GM12874 (cell line): ENCODE measurements around the gene KEL.

Source experiments
- TF ChIP-seq, protein P1 (sequence below): IDR thresholded peaks from 2 replicates; pipeline ENCODE4 v1.5.1; 2011; ENCODE audit warnings: low read depth, mild to moderate bottlenecking, control low read depth, low read length, moderate library complexity; ENCODE audit not compliant: insufficient read depth

Gene KEL

DNA sequence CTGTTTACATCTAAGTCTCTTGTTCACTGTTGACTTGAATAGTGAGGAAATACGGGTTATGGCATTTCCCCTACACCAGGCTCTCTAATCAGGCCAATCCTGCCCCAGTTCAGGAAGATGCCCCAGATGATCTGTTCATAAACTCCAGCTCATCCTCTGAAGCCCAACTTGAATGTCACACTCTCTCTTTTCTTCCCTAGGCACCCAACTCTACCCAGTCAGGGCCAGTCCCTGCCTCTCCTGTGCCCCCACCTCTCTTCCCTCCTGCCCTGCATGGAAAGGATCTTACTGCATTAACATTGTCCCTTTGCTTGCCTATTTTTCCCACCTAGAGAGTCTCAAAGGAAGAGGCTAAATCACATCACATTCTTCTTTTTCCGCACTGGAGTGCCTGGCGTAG is 66.0 kb downstream of the KEL start:
- TF ChIP-seq, protein P1, sequence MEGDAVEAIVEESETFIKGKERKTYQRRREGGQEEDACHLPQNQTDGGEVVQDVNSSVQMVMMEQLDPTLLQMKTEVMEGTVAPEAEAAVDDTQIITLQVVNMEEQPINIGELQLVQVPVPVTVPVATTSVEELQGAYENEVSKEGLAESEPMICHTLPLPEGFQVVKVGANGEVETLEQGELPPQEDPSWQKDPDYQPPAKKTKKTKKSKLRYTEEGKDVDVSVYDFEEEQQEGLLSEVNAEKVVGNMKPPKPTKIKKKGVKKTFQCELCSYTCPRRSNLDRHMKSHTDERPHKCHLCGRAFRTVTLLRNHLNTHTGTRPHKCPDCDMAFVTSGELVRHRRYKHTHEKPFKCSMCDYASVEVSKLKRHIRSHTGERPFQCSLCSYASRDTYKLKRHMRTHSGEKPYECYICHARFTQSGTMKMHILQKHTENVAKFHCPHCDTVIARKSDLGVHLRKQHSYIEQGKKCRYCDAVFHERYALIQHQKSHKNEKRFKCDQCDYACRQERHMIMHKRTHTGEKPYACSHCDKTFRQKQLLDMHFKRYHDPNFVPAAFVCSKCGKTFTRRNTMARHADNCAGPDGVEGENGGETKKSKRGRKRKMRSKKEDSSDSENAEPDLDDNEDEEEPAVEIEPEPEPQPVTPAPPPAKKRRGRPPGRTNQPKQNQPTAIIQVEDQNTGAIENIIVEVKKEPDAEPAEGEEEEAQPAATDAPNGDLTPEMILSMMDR, result no peak

DNA sequence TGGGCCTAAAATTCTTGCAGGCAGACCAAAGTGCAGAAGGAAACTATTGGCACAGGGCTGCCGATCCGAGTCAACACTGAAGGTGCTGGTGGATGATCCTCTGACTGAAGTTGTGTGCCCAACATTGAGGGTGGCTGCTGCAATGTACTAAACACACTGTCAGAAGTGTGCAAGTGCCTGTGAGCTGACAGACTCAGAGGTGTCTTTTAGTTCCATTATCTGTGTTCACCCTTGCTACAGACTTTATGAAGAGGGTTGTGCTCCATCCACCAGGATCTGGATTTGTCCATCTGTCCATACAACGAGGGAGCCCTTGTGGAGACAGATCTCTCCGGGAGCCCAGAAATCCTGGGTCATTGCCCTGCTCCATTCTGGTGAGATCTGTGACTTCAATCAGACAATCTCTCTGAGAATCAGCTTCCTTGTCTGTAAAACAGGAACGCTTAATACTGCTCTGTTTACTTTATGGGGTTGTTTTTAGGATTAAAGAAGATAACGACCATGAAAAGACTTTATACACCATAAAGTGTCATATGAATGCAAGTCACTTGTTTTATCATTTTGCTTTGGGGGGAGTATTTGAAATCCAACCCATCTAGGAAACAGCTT is 67.1 kb downstream of the KEL start:
- TF ChIP-seq, protein P1, result no peak

DNA sequence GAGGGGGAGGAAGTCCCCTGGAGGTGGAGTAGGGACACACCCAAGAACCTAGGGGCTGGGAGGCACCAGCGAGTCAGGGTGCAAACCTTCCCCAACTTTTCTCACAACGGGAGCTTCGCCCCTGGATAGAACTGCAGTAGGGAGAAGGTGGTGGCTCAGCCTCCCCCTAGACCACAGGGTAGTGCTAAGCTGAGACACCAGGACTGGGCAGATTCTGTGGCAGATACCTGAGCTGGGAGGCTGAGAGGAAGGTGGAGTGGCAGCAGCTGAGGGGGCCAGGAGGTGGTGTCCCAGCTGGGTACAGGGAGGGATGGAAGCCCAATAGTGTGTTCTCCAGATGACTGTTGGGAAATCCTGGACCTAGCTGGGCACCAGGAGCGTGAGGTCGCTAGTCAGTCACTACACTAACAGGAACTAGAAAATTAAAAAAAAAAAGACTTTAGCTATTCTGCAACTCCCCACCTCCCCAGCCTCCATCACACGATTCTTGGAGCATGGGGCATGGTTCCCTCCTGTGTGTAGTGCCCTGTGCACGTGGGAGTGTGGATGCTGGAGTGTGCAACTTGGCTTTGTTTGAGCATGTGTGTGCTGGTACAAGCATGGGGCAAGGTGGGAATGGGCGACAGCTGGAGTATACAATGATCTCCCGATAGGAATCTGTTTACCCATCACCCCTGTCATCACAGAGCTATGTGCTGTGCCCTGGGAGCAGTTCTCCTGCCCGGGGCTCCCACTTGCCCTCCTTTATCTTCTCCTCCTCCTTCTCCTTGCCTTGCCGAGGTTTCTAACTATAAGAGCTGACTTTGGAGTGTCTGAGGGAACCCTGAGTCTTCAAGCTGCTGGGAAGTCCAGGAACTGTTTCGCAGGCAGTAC is 67.8 kb downstream of the KEL start:
- TF ChIP-seq, protein P1, result no peak

DNA sequence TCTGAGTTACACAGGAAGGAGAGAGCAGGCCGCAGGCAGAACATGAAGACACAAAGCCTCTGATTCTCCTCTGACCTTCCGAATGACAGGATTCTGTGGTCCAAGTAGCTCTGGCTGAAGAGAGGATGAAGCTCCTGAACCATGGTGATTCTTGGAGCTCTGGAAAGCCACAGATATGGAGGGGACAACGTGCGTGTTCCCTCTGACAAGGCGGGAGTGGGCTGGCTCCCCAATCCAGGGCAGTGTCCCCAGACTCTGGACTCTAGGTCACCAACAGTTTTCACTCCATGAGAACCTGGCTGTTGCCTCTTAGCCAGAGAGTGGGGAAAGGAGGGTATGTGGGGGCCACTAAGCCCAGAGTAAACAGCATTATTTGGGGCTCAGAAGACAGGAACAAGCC is 69.2 kb downstream of the KEL start:
- TF ChIP-seq, protein P1, result no peak

DNA sequence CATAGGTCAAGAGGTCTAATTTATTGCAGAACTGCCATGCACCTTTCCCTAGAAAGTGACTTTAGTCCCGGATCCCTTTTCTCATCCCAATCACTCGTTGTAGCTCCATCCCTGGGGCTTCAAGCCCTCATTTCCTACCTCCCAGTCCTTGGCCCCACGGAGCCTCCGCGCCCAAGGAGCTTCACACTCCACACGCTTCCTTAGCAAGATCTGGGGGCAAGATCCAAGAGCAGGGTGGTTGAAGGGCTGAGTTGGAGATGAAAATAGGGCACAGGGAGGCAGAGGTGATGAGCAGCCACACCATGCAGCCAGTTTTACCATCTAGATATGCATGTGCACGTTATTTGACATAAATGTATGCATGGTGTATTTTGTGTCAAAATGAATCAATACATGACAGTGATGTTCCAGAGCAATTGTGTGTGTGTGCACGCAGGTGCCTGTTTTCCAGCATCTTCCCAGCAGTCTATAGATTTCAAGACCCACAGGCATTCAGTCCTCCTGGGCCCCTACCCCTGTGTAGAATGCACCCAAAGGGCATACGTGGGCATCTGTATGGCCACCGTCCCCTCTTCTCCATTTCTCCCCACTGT is 70.6 kb downstream of the KEL start:
- TF ChIP-seq, protein P1, result no peak
